Trophoblast cell (in vitro differentiated cells and primary cell): ENCODE measurements around the gene SLC6A11.

Experiments
- DNase-seq, 2 donors: peaks; one replicate each; pipeline ENCODE4 v3.0.0-alpha.2; 2016
- H2AFZ ChIP-seq: 2 replicates; pipeline ENCODE4 v1.6.1; 2013; ENCODE audit warnings: low read length, moderate library complexity, mild to moderate bottlenecking; ENCODE audit not compliant: insufficient read depth, poor library complexity
- H2AK5ac ChIP-seq: 2 replicates; pipeline ENCODE4 v1.6.1; 2013; ENCODE audit warnings: mild to moderate bottlenecking, low read length
- H2BK120ac ChIP-seq: 2 replicates; pipeline ENCODE4 v1.6.1; 2013; ENCODE audit warnings: low read length, mild to moderate bottlenecking, moderate library complexity; ENCODE audit not compliant: insufficient read depth, poor library complexity
- H2BK12ac ChIP-seq: 2 replicates; pipeline ENCODE4 v1.6.1; 2013; ENCODE audit warnings: mild to moderate bottlenecking, low read length, moderate library complexity
- H2BK5ac ChIP-seq: 2 replicates; pipeline ENCODE4 v1.6.1; 2013; ENCODE audit warnings: low read length, low read depth, moderate library complexity, mild to moderate bottlenecking; ENCODE audit not compliant: poor library complexity
- H3K14ac ChIP-seq: 2 replicates; pipeline ENCODE4 v1.6.1; 2013; ENCODE audit warnings: mild to moderate bottlenecking, low read length
- H3K18ac ChIP-seq: 2 replicates; pipeline ENCODE4 v1.6.1; 2013; ENCODE audit warnings: mild to moderate bottlenecking, low read length
- H3K23ac ChIP-seq: 2 replicates; pipeline ENCODE4 v1.6.1; 2013; ENCODE audit warnings: low read length
- H3K27ac ChIP-seq: 2 replicates; pipeline ENCODE4 v1.5.1; 2013; ENCODE audit warnings: low read depth, mild to moderate bottlenecking, inconsistent platforms, low read length, moderate library complexity
- H3K27me3 ChIP-seq: 2 replicates; pipeline ENCODE4 v1.6.1; 2013; ENCODE audit warnings: inconsistent platforms, mild to moderate bottlenecking, low read length, moderate library complexity; ENCODE audit not compliant: insufficient read depth
- H3K36me3 ChIP-seq, 2 experiments: 1 replicate in 1 of 2; 2 replicates in 1 of 2; pipeline ENCODE4 v1.6.1; 2013; ENCODE audit warnings: low read length in 2 of 2, mild to moderate bottlenecking in 2 of 2, moderate library complexity in 1 of 2; ENCODE audit not compliant: insufficient read depth in 2 of 2, control insufficient read depth in 1 of 2
- H3K4ac ChIP-seq: 2 replicates; pipeline ENCODE4 v1.6.1; 2013; ENCODE audit warnings: low read depth, mild to moderate bottlenecking, low read length, moderate library complexity
- H3K4me1 ChIP-seq, 2 experiments: 1 replicate in 1 of 2; 2 replicates in 1 of 2; pipeline ENCODE4 v1.6.1; 2013; ENCODE audit warnings: low read length in 2 of 2, mild to moderate bottlenecking in 2 of 2, moderate library complexity in 1 of 2; ENCODE audit not compliant: insufficient read depth in 2 of 2, control insufficient read depth in 1 of 2
- H3K4me2 ChIP-seq: 2 replicates; pipeline ENCODE4 v1.6.1; 2013; ENCODE audit warnings: inconsistent platforms, mild to moderate bottlenecking, low read length, moderate library complexity
- H3K4me3 ChIP-seq: 2 replicates; pipeline ENCODE4 v1.5.1; 2013; ENCODE audit warnings: mild to moderate bottlenecking, low read depth, low read length, inconsistent platforms
- H3K79me1 ChIP-seq: one replicate; pipeline ENCODE4 v1.6.1; 2013; ENCODE audit warnings: low read length
- H3K79me2 ChIP-seq: 2 replicates; pipeline ENCODE4 v1.6.1; 2013; ENCODE audit warnings: low read length, mild to moderate bottlenecking; ENCODE audit not compliant: control insufficient read depth, insufficient read depth, poor library complexity
- H3K9ac ChIP-seq: 2 replicates; pipeline ENCODE4 v1.6.1; 2013; ENCODE audit warnings: mild to moderate bottlenecking, low read length
- H3K9me3 ChIP-seq: 2 replicates; pipeline ENCODE4 v1.6.1; 2013; ENCODE audit warnings: low read depth, mild to moderate bottlenecking, control low read depth, inconsistent platforms, low read length; ENCODE audit not compliant: insufficient read depth
- H4K12ac ChIP-seq: 2 replicates; pipeline ENCODE4 v1.6.1; 2013; ENCODE audit warnings: low read depth, mild to moderate bottlenecking, low read length, moderate library complexity
- H4K8ac ChIP-seq: 2 replicates; pipeline ENCODE4 v1.6.1; 2013; ENCODE audit warnings: low read depth, mild to moderate bottlenecking, low read length, moderate library complexity
- H4K91ac ChIP-seq: one replicate; pipeline ENCODE4 v1.6.1; 2013; ENCODE audit warnings: low read depth, mild to moderate bottlenecking, low read length, moderate library complexity
- WGBS: extraction: QIAGEN DNeasy Blood & Tissue Kit; methylation state at CpG from one replicate; pipeline ENCODE4 v1.1.7; 2013; ENCODE audit warnings: missing lambda C conversion rate; ENCODE audit not compliant: insufficient read length, insufficient coverage; ENCODE audit errors: extremely low coverage; 5-methylcytosine and 5-hydroxymethylcytosine counted together

The SLC6A11 gene

GRCh38 chr3:10883478-10884234, 67.6 kb downstream of the SLC6A11 start:
- H3K4me2 ChIP-seq: no peak overlapping the region
- peak; percentile 17 to 58 for DNase-seq
- no peak overlapping the region for H3K27ac ChIP-seq
- no peak overlapping the region for H3K4me3 ChIP-seq
- no peak overlapping the region for H3K23ac ChIP-seq
- H3K18ac ChIP-seq: no peak overlapping the region
- no peaks in the 10 kb centered on the region for H3K4me1 ChIP-seq
- H4K12ac ChIP-seq: no peak overlapping the region
- H3K79me2 ChIP-seq: no peaks in the 10 kb centered on the region
- H3K9ac ChIP-seq: no peak overlapping the region
- H3K27me3 ChIP-seq: no peaks in the 10 kb centered on the region
- WGBS: no CpG with 5 or more reads among the region's 7 CpGs
- no peak overlapping the region for H2BK5ac ChIP-seq
- no peak overlapping the region for H3K14ac ChIP-seq
- no peak overlapping the region for H4K8ac ChIP-seq
- no peak overlapping the region for H3K4ac ChIP-seq
- H3K9me3 ChIP-seq: no peaks in the 10 kb centered on the region
- H4K91ac ChIP-seq: no peak overlapping the region
- no peaks in the 10 kb centered on the region for H3K79me1 ChIP-seq
- no peak overlapping the region for H2BK12ac ChIP-seq
- H2BK120ac ChIP-seq: no peak overlapping the region
- no peak overlapping the region for H2AFZ ChIP-seq
- no peaks in the 10 kb centered on the region for H3K36me3 ChIP-seq
- H2AK5ac ChIP-seq: no peak overlapping the region

GRCh38 chr3:10887015-10887414, 71.0 kb downstream of the SLC6A11 start:
- Histone ChIP-seq H3K27me3 (no peaks in the 10 kb centered on the region), H4K91ac (no peak overlapping the region), H3K23ac (no peak overlapping the region), H3K27ac (no peak overlapping the region), H3K79me1 (no peaks in the 10 kb centered on the region), H3K14ac (no peak overlapping the region), H3K9ac (no peak overlapping the region), H2AK5ac (no peak overlapping the region), H2BK5ac (no peak overlapping the region), H4K12ac (no peak overlapping the region), H3K4me3 (no peak overlapping the region), H3K4me2 (no peak overlapping the region), H3K79me2 (no peaks in the 10 kb centered on the region), H3K4me1 (no peaks in the 10 kb centered on the region), H2AFZ (no peak overlapping the region), H4K8ac (no peak overlapping the region), H2BK120ac (no peak overlapping the region), H3K9me3 (peaks cover 6% of the 10 kb centered on the region), H3K4ac (no peak overlapping the region), H2BK12ac (no peak overlapping the region), H3K18ac (no peak overlapping the region), H3K36me3 (no peaks in the 10 kb centered on the region)
- WGBS: no CpG with 5 or more reads among the region's 1 CpG
- no peak for DNase-seq

- Histone ChIP-seq H3K9me3 (peaks cover 11% of the 10 kb centered on the region), H3K4me2 (no peak overlapping the region), H4K91ac (no peak overlapping the region), H3K4me1 (no peaks in the 10 kb centered on the region), H3K9ac (no peak overlapping the region), H2AK5ac (no peak overlapping the region), H3K79me1 (no peaks in the 10 kb centered on the region), H3K27ac (no peak overlapping the region), H2AFZ (no peak overlapping the region), H4K12ac (no peak overlapping the region), H3K4me3 (no peak overlapping the region), H3K36me3 (no peaks in the 10 kb centered on the region), H2BK12ac (no peak overlapping the region), H2BK5ac (no peak overlapping the region), H2BK120ac (no peak overlapping the region), H3K79me2 (no peaks in the 10 kb centered on the region), H4K8ac (no peak overlapping the region), H3K18ac (no peak overlapping the region), H3K14ac (no peak overlapping the region), H3K27me3 (no peaks in the 10 kb centered on the region), H3K23ac (no peak overlapping the region), H3K4ac (no peak overlapping the region)
- no CpG with 5 or more reads among the region's 3 CpGs for WGBS
- DNase-seq: no peak
These were observed 72.6 kb downstream of the SLC6A11 start for GRCh38 chr3:10888518-10889090.

- H2AFZ ChIP-seq: no peak overlapping the region
- H2BK5ac ChIP-seq: no peak overlapping the region
- no peak overlapping the region for H3K14ac ChIP-seq
- H4K12ac ChIP-seq: no peak overlapping the region
- H2AK5ac ChIP-seq: no peak overlapping the region
- H3K23ac ChIP-seq: no peak overlapping the region
- no peaks in the 10 kb centered on the region for H3K36me3 ChIP-seq
- H3K4ac ChIP-seq: no peak overlapping the region
- no peak overlapping the region for H4K91ac ChIP-seq
- H3K79me1 ChIP-seq: no peaks in the 10 kb centered on the region
- H3K27me3 ChIP-seq: no peaks in the 10 kb centered on the region
- H4K8ac ChIP-seq: no peak overlapping the region
- H3K4me3 ChIP-seq: no peak overlapping the region
- no peaks in the 10 kb centered on the region for H3K4me1 ChIP-seq
- H3K9me3 ChIP-seq: peaks cover 16% of the 10 kb centered on the region
- no peak overlapping the region for H3K18ac ChIP-seq
- no CpG with 5 or more reads among the region's 2 CpGs for WGBS
- no peak overlapping the region for H3K27ac ChIP-seq
- no peak overlapping the region for H3K4me2 ChIP-seq
- no peaks in the 10 kb centered on the region for H3K79me2 ChIP-seq
- DNase-seq: no peak
- no peak overlapping the region for H2BK12ac ChIP-seq
- no peak overlapping the region for H2BK120ac ChIP-seq
- H3K9ac ChIP-seq: no peak overlapping the region
These were observed 73.4 kb downstream of the SLC6A11 start for GRCh38 chr3:10889206-10889960.
